K562 (cell line): ENCODE data around the gene FSTL4.

Experiments used
- DPF2 ChIP-seq: fragments of 450-650 bp; IDR thresholded peaks from 2 replicates; pipeline ENCODE4 v1.6.1; 2016
- GATAD2A ChIP-seq: fragments of 450-650 bp; IDR thresholded peaks from 2 replicates; pipeline ENCODE4 v1.6.1; 2017
- NFYB ChIP-seq: IDR thresholded peaks from 2 replicates; pipeline ENCODE4 v1.6.1; 2011; ENCODE audit warnings: mild to moderate bottlenecking, moderate library complexity; ENCODE audit not compliant: insufficient read length; ENCODE audit errors: extremely low read depth
- NR2C1 ChIP-seq, 2 experiments: fragments of 450-650 bp; IDR thresholded peaks; 2 replicates each; pipeline ENCODE4 v1.6.1; 2017; ENCODE audit warnings: mild to moderate bottlenecking in 2 of 2, antibody characterized with exemption in 1 of 2, inconsistent platforms in 1 of 2, missing compliant biosample characterization in 1 of 2, missing genetic modification characterization in 1 of 2
- POLR2A ChIP-seq: fragments of 450-650 bp; conservative IDR thresholded peaks from 2 replicates; pipeline ENCODE4 v1.6.1; 2016
- POLR2AphosphoS5 ChIP-seq: IDR thresholded peaks from 2 replicates; pipeline ENCODE4 v1.6.1; 2011; ENCODE audit warnings: mild to moderate bottlenecking, low read depth, low read length, moderate library complexity; ENCODE audit not compliant: control insufficient read depth, insufficient read depth
- RCOR1 ChIP-seq, 2 experiments: IDR thresholded peaks; 2 replicates each; pipeline ENCODE4 v1.6.1; 2012; ENCODE audit warnings: low read depth in 2 of 2, low read length in 2 of 2, borderline replicate concordance in 1 of 2, improper control_type of control experiment in 1 of 2
- SP1 ChIP-seq: sonication (generic); formaldehyde crosslinking; IDR thresholded peaks from 2 replicates; pipeline ENCODE4 v1.8.1; 2022; ENCODE audit warnings: mild to moderate bottlenecking, missing genetic modification reagents
- ZNF347 ChIP-seq: fragments of 450-650 bp; formaldehyde crosslinking; IDR thresholded peaks from 2 replicates; pipeline ENCODE4 v1.4.0; 2020; ENCODE audit warnings: low read depth, mild to moderate bottlenecking, moderate library complexity
- TF ChIP-seq, protein P1 (sequence below): sonication (generic); formaldehyde crosslinking; IDR thresholded peaks from 2 replicates; pipeline ENCODE4 v1.9.0; 2022; ENCODE audit warnings: mild to moderate bottlenecking, missing genetic modification reagents
- TF ChIP-seq, protein P2 (sequence below), 3 experiments: IDR thresholded peaks in 2 of 3; conservative IDR thresholded peaks in 1 of 3; 2 replicates each; pipeline ENCODE4 v1.5.1; 2011 to 2012; ENCODE audit warnings: low read length in 3 of 3, mild to moderate bottlenecking in 3 of 3, control low read depth in 2 of 3, improper control_type of control experiment in 1 of 3, inconsistent platforms in 1 of 3, low read depth in 1 of 3, mixed read lengths in 1 of 3, moderate library complexity in 1 of 3; ENCODE audit not compliant: insufficient read depth in 2 of 3
- TF ChIP-seq, protein P3 (sequence below): fragments of 250-450 bp; sonication (Bioruptor Pico); IDR thresholded peaks from 2 replicates; pipeline ENCODE4 v1.8.0; 2022; ENCODE audit warnings: inconsistent platforms
- TF ChIP-seq, protein P4 (sequence below): fragments of 450-650 bp; formaldehyde crosslinking; IDR thresholded peaks from 2 replicates; pipeline ENCODE4 v1.4.0; 2020; ENCODE audit warnings: mild to moderate bottlenecking
- TF ChIP-seq, protein P5 (sequence below), 2 experiments: fragments of 450-650 bp; IDR thresholded peaks; 2 replicates each; pipeline ENCODE4 v1.6.1; 2016

DNA sequence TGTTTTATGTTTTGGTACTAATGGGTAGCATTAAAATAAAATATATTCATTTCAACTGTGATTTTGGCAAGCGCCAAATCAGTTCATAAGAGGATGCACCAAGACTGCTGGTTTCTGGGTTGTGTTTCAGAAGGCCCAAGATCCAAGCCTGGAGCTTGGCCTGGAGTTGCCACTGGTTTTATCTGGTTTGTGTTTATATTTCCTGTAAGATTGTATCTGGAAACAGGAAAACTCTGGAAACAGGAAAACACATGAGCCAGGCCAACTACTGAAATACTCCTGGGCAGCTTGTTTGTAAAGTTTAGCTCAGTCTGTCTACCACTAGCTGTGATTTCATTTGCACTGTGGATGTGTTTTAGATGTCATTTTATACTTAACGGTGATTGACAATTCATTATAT, 5.5 kb downstream of the FSTL4 start:
- TF ChIP-seq ZNF347 (no peak), POLR2AphosphoS5 (no peak), GATAD2A (no peak), SP1 (CRISPR knock-in tag) (no peak), NR2C1 (IDR thresholded peaks at IDR 0.05) (no peak), NR2C1 (tag; IDR thresholded peaks at IDR 0.05) (no peak), NFYB (no peak), POLR2A (no peak), RCOR1 (IDR thresholded peaks at IDR 0.05; ENCODE audit: borderline replicate concordance in 1 of 2, low read depth in 2 of 2, low read length in 2 of 2) (no peak), DPF2 (no peak)
- TF ChIP-seq, protein P1, sequence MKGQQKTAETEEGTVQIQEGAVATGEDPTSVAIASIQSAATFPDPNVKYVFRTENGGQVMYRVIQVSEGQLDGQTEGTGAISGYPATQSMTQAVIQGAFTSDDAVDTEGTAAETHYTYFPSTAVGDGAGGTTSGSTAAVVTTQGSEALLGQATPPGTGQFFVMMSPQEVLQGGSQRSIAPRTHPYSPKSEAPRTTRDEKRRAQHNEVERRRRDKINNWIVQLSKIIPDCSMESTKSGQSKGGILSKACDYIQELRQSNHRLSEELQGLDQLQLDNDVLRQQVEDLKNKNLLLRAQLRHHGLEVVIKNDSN (CRISPR knock-in tag) = no peak
- TF ChIP-seq, protein P2, sequence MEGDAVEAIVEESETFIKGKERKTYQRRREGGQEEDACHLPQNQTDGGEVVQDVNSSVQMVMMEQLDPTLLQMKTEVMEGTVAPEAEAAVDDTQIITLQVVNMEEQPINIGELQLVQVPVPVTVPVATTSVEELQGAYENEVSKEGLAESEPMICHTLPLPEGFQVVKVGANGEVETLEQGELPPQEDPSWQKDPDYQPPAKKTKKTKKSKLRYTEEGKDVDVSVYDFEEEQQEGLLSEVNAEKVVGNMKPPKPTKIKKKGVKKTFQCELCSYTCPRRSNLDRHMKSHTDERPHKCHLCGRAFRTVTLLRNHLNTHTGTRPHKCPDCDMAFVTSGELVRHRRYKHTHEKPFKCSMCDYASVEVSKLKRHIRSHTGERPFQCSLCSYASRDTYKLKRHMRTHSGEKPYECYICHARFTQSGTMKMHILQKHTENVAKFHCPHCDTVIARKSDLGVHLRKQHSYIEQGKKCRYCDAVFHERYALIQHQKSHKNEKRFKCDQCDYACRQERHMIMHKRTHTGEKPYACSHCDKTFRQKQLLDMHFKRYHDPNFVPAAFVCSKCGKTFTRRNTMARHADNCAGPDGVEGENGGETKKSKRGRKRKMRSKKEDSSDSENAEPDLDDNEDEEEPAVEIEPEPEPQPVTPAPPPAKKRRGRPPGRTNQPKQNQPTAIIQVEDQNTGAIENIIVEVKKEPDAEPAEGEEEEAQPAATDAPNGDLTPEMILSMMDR (IDR thresholded peaks at IDR 0.05 in 2 of 3, conservative IDR thresholded peaks at IDR 0.05 in 1 of 3; ENCODE audit: insufficient read depth in 2 of 3, low read depth in 1 of 3, low read length in 3 of 3) = no peak
- TF ChIP-seq, protein P3, sequence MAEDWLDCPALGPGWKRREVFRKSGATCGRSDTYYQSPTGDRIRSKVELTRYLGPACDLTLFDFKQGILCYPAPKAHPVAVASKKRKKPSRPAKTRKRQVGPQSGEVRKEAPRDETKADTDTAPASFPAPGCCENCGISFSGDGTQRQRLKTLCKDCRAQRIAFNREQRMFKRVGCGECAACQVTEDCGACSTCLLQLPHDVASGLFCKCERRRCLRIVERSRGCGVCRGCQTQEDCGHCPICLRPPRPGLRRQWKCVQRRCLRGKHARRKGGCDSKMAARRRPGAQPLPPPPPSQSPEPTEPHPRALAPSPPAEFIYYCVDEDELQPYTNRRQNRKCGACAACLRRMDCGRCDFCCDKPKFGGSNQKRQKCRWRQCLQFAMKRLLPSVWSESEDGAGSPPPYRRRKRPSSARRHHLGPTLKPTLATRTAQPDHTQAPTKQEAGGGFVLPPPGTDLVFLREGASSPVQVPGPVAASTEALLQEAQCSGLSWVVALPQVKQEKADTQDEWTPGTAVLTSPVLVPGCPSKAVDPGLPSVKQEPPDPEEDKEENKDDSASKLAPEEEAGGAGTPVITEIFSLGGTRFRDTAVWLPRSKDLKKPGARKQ (CRISPR knock-in tag) = no peak
- TF ChIP-seq, protein P4, sequence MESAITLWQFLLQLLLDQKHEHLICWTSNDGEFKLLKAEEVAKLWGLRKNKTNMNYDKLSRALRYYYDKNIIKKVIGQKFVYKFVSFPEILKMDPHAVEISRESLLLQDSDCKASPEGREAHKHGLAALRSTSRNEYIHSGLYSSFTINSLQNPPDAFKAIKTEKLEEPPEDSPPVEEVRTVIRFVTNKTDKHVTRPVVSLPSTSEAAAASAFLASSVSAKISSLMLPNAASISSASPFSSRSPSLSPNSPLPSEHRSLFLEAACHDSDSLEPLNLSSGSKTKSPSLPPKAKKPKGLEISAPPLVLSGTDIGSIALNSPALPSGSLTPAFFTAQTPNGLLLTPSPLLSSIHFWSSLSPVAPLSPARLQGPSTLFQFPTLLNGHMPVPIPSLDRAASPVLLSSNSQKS (CRISPR knock-in tag) = no peak
- TF ChIP-seq, protein P5, sequence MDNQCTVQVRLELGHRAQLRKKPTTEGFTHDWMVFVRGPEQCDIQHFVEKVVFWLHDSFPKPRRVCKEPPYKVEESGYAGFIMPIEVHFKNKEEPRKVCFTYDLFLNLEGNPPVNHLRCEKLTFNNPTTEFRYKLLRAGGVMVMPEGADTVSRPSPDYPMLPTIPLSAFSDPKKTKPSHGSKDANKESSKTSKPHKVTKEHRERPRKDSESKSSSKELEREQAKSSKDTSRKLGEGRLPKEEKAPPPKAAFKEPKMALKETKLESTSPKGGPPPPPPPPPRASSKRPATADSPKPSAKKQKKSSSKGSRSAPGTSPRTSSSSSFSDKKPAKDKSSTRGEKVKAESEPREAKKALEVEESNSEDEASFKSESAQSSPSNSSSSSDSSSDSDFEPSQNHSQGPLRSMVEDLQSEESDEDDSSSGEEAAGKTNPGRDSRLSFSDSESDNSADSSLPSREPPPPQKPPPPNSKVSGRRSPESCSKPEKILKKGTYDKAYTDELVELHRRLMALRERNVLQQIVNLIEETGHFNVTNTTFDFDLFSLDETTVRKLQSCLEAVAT (IDR thresholded peaks at IDR 0.05) = no peak
